ENCODE data around the gene NOC4L. TPM values are rescaled to one million over a fixed set of nuclear protein-coding genes. Genes with fewer than 3 reads are reported as not detected.

NOC4L gene
- total and polyA plus RNA-seq, 10 donors: 8.3 to 38.6 (median 16.4) TPM

- peaks cover 0 to 66% (median 27%) of the 10 kb centered on the region in 6 donors for H3K36me3 ChIP-seq
- 93 to 96% (median 95%) methylated on average over 4 to 6 of the region's 6 CpGs for WGBS, 5 donors
- no peak for DNase-seq
- H3K4me3 ChIP-seq: no peak overlapping the region
- no peaks in the 10 kb centered on the region for H3K9me3 ChIP-seq
- no peak overlapping the region for H3K27ac ChIP-seq
- no peaks in the 10 kb centered on the region for H3K27me3 ChIP-seq (replicated peaks in 1 of 7)
- H3K4me1 ChIP-seq: no peaks in the 10 kb centered on the region
- intact Hi-C loops (cut with DNase I; ENCODE audit: low total_unique reads): no loop called here
- TF ChIP-seq POLR2AphosphoS5 (IDR thresholded peaks at IDR 0.05) (no peak), POLR2A (IDR thresholded peaks at IDR 0.05) (no peak)
- TF ChIP-seq, protein P1, sequence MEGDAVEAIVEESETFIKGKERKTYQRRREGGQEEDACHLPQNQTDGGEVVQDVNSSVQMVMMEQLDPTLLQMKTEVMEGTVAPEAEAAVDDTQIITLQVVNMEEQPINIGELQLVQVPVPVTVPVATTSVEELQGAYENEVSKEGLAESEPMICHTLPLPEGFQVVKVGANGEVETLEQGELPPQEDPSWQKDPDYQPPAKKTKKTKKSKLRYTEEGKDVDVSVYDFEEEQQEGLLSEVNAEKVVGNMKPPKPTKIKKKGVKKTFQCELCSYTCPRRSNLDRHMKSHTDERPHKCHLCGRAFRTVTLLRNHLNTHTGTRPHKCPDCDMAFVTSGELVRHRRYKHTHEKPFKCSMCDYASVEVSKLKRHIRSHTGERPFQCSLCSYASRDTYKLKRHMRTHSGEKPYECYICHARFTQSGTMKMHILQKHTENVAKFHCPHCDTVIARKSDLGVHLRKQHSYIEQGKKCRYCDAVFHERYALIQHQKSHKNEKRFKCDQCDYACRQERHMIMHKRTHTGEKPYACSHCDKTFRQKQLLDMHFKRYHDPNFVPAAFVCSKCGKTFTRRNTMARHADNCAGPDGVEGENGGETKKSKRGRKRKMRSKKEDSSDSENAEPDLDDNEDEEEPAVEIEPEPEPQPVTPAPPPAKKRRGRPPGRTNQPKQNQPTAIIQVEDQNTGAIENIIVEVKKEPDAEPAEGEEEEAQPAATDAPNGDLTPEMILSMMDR (IDR thresholded peaks at IDR 0.05 in 8 of 11, conservative IDR thresholded peaks at IDR 0.05 in 3 of 11): no peak
Measured at GRCh38 chr12:132105467-132105866, 38.8 kb upstream of the NOC4L start.

- no peak overlapping the region for H3K27ac ChIP-seq
- intact Hi-C loops (cut with DNase I; ENCODE audit: low total_unique reads): no loop called here
- H3K9me3 ChIP-seq: no peaks in the 10 kb centered on the region
- H3K4me1 ChIP-seq: no peaks in the 10 kb centered on the region
- WGBS, 5 donors: 94 to 98% (median 96%) methylated on average over 7 of the region's 7 CpGs
- no peaks in the 10 kb centered on the region for H3K27me3 ChIP-seq (replicated peaks in 1 of 7)
- peaks cover 0 to 69% (median 37%) of the 10 kb centered on the region in 6 donors for H3K36me3 ChIP-seq
- no peak for DNase-seq
- TF ChIP-seq, protein P1 (IDR thresholded peaks at IDR 0.05 in 8 of 11, conservative IDR thresholded peaks at IDR 0.05 in 3 of 11): no peak
- TF ChIP-seq POLR2A (IDR thresholded peaks at IDR 0.05) (no peak), POLR2AphosphoS5 (IDR thresholded peaks at IDR 0.05) (no peak)
- no peak overlapping the region for H3K4me3 ChIP-seq
Measured at GRCh38 chr12:132106921-132107320, 37.3 kb upstream of the NOC4L start.

DNA sequence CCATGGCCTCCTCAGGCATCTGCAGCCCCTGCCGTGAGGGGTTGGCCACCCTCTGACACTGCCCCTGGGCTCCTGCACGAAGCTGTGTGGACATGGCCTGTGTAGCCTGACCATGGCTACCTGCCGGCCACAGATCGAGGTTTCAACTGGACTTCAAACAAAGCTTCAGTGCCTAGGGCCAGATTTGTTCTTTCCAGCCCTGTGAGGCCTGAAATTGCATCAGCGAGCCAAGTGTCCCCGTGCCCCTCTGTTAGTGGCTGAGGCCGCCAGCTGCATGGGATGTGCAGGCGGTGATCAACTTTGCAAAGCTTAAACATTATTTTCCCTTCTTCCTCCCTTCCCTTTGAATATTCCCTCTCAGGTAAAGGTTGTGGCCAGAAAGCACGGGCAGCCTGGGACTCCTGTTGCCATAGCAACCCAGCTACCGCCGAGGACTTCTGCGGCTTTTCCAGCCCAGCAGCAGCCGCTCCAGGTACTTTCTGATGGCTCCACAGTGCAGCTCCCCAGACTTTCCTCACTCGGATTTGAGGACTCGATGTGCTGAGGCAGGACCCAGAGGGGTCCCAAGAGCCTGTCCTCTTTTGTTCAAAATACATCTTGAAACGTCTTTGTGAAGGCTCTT lies 35.9 kb upstream of the NOC4L start:
- no peaks in the 10 kb centered on the region for H3K27me3 ChIP-seq (replicated peaks in 1 of 7)
- no peak for DNase-seq
- 91 to 97% (median 92%) methylated on average over 16 of the region's 16 CpGs for WGBS, 5 donors
- peaks cover 0 to 81% (median 41%) of the 10 kb centered on the region in 6 donors for H3K36me3 ChIP-seq
- H3K4me1 ChIP-seq: no peaks in the 10 kb centered on the region
- no peaks in the 10 kb centered on the region for H3K9me3 ChIP-seq
- intact Hi-C loops (cut with DNase I; ENCODE audit: low total_unique reads): no loop called here
- H3K27ac ChIP-seq: no peak overlapping the region
- TF ChIP-seq, protein P1 (IDR thresholded peaks at IDR 0.05 in 8 of 11, conservative IDR thresholded peaks at IDR 0.05 in 3 of 11): no peak
- TF ChIP-seq POLR2A (IDR thresholded peaks at IDR 0.05) (no peak), POLR2AphosphoS5 (IDR thresholded peaks at IDR 0.05) (no peak)
- H3K4me3 ChIP-seq: no peak overlapping the region

DNA sequence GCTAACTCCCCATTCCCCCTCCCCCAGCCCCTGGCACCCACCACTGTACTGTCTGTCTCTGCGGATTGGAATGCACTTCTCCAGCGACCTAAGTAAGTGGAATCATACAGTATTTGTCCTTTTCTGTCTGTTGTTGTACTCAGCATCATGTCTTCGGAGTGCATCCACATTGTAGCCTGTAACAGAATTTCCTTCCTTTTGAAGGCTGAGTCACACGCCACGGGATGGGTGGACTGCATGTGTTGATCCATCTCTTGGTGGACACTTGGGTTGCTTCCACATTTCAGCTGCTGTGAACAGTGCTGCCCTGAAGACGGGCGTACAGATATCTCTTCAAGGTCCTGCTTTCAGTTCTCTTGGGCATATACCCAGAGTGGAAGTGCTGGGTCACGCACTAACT lies 34.5 kb upstream of the NOC4L start:
- peaks cover 0 to 90% (median 50%) of the 10 kb centered on the region in 6 donors for H3K36me3 ChIP-seq
- no peaks in the 10 kb centered on the region for H3K4me1 ChIP-seq
- H3K27me3 ChIP-seq (replicated peaks in 1 of 7): no peaks in the 10 kb centered on the region
- DNase-seq: no peak
- TF ChIP-seq, protein P1 (IDR thresholded peaks at IDR 0.05 in 8 of 11, conservative IDR thresholded peaks at IDR 0.05 in 3 of 11): no peak
- TF ChIP-seq POLR2A (IDR thresholded peaks at IDR 0.05) (no peak), POLR2AphosphoS5 (IDR thresholded peaks at IDR 0.05) (no peak)
- H3K27ac ChIP-seq: no peak overlapping the region
- 86 to 92% (median 87%) methylated on average over 8 of the region's 8 CpGs for WGBS, 5 donors
- intact Hi-C loops (cut with DNase I; ENCODE audit: low total_unique reads): no loop called here
- no peak overlapping the region for H3K4me3 ChIP-seq
- no peaks in the 10 kb centered on the region for H3K9me3 ChIP-seq

Measured in spleen (tissue), 11 donors.